ENCODE measurements around the gene BORCS8. TPM values are rescaled to one million over a fixed set of nuclear protein-coding genes. Genes with fewer than 3 reads are reported as not detected.

BORCS8 gene
- total RNA-seq, 1 donor, result 13.4 TPM

- no peak for TF ChIP-seq CTCF (IDR thresholded peaks at IDR 0.05; ENCODE audit: insufficient read depth, low read depth, low read length)
- DNase-seq (ENCODE audit: low read depth), result no peak
Measured at GRCh38 chr19:19232261-19232721, 40.3 kb upstream of the BORCS8 start.

GRCh38 chr19:19230999-19231398, 39.0 kb upstream of the BORCS8 start:
- no peak overlapping the region for H3K4me3 ChIP-seq (ENCODE audit: low read depth, low read length)
- DNase-seq (ENCODE audit: low read depth), result no peak
- no peak for TF ChIP-seq CTCF (IDR thresholded peaks at IDR 0.05; ENCODE audit: insufficient read depth, low read depth, low read length)

More at GRCh38 chr19:19232261-19232721, 40.3 kb upstream of the BORCS8 start:
- no peak overlapping the region for H3K4me3 ChIP-seq (ENCODE audit: low read depth, low read length)

GRCh38 chr19:19229701-19230100, 37.7 kb upstream of the BORCS8 start:
- H3K4me3 ChIP-seq (ENCODE audit: low read depth, low read length), result no peak overlapping the region
- no peak for DNase-seq (ENCODE audit: low read depth)
- TF ChIP-seq CTCF (IDR thresholded peaks at IDR 0.05; ENCODE audit: insufficient read depth, low read depth, low read length), result no peak

GRCh38 chr19:19227217-19227616, 35.3 kb upstream of the BORCS8 start:
- no peak for DNase-seq (ENCODE audit: low read depth)

GRCh38 chr19:19226663-19227062, 34.7 kb upstream of the BORCS8 start:
- TF ChIP-seq CTCF (IDR thresholded peaks at IDR 0.05; ENCODE audit: insufficient read depth, low read depth, low read length), result no peak
- H3K4me3 ChIP-seq (ENCODE audit: low read depth, low read length), result no peak overlapping the region
- no peak for DNase-seq (ENCODE audit: low read depth)

More at GRCh38 chr19:19227217-19227616, 35.3 kb upstream of the BORCS8 start:
- no peak overlapping the region for H3K4me3 ChIP-seq (ENCODE audit: low read depth, low read length)
- TF ChIP-seq CTCF (IDR thresholded peaks at IDR 0.05; ENCODE audit: insufficient read depth, low read depth, low read length), result no peak

GRCh38 chr19:19226204-19226603, 34.3 kb upstream of the BORCS8 start:
- no peak for TF ChIP-seq CTCF (IDR thresholded peaks at IDR 0.05; ENCODE audit: insufficient read depth, low read depth, low read length)
- DNase-seq (ENCODE audit: low read depth), result no peak
- H3K4me3 ChIP-seq (ENCODE audit: low read depth, low read length), result no peak overlapping the region

- DNase-seq (ENCODE audit: low read depth), result peak; percentile 79
- H3K4me3 ChIP-seq (ENCODE audit: low read depth, low read length), result peak overlapping the region; percentile 30
- TF ChIP-seq CTCF (IDR thresholded peaks at IDR 0.05; ENCODE audit: insufficient read depth, low read depth, low read length), result peak; percentile 74
Measured at GRCh38 chr19:19224852-19225494, 33.0 kb upstream of the BORCS8 start.
